GM18511 (cell line): ENCODE results near the gene CT45A9.
"Not testable (repeated sequence)": the region's sequence is repeated elsewhere in the genome, so short reads cannot be mapped to it uniquely, and the experiment has no call there.

Experiments used
- ATAC-seq: cut with Tn5 transposase; IDR thresholded peaks from one replicate; pipeline ENCODE4 v1.9.1; 2021; ENCODE audit warnings: mild to moderate bottlenecking, moderate library complexity; ENCODE audit not compliant: unreplicated experiment

Gene CT45A9

DNA sequence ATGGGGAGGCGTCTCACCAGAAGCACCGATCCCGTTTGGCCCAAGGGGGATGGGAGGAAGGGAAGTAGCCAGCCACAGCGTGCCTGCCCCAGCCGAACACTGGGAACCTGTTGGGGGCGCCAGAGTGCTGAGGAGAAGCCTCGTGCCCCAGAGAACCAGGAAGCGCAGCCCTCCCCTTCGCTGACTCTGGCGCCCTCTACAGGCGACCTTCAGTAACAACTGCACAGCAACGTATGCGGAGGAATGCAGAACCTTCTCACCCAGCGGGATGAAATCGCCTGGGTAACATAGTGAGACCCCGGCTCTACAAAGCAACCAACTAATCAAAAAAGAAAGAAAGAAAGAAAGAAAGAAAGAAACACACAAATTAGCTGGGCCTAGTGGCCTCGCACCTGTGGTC is at the start of gene CT45A9:
TSS of gene CT45A9 (minus strand) at position 101 of the 400 bp plus-strand sequence. CDS start 3,751 bp downstream, outside the sequence.
- ATAC-seq = not testable (repeated sequence)

GRCh38 chrX:135920516-135920915 is 48.9 kb upstream of the CT45A9 start:
- ATAC-seq = not testable (repeated sequence)

DNA sequence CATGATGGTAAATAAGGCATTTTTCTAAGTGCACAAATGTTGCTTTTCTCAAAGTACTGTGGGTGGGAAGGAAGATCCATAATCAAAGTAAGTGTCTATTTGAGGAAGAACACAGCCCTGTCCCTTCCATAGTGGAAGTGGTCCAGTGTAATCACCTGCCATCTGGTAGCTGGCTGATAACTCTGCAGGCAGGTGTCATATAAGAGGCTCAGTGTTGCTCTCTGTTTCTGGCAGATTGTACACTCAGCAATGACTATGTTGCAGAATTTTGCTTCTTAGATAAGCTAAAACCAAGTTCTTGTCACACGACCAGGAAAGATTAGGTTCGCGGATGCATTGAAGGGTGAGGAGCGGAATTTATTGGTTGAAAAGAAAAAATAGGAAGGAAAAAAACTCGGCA is 42.8 kb upstream of the CT45A9 start:
- no peak for ATAC-seq

- ATAC-seq = no peak
Measured at GRCh38 chrX:135910251-135910650, 38.6 kb upstream of the CT45A9 start.

DNA sequence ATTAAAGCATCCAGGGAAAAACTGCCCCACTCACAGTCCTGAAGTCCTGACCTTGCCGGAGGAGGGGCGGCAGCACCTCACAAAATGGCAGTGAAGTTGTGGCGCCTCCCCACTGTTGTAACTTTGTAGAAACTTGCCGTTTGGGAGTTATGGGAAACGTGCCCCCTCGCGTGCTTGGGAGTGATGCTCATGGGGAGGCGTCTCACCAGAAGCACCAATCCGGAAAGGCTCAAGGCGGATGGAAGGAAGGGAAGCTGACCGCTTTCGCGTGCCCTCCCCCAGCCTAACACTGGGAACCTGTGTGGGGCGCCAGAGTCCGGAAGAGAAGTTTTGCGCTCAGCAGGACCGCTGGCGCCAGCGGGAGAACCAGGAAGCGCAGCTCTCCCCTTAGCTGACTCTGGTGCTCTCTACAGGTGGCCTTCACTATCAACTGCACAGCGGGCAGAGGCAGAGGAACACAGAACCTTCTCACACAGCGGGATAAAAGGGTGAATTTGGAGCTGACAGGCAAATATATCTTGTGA is 21.7 kb upstream of the CT45A9 start, which contains the start of the genes CT45A10 and SAGE1:
TSS of gene CT45A10 (minus strand) at position 151 of the 524 bp plus-strand sequence. CDS start 8,100 bp downstream, outside the sequence.
TSS of gene SAGE1 (plus strand) at position 423 of the 524 bp plus-strand sequence. CDS start 2,527 bp downstream, outside the sequence.
- no peak for ATAC-seq

DNA sequence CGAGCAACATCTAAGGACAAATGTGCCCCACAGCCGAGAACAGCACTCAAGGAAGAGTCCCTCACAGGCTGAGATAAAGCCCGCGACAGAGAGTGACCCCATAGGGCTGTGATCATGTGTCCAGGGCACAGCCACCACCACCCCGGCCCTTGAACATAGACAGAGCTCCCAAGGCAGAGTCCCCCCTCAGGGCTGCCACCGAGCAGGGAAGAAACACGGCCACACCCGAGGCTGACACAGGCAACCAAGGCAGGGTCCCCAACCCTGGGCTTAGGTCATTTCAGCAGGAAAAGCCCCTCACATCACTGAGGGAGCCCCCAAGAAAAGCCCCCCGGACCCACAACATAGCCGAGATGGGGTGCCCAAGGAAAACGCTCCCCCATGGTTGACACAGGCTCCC is 21.2 kb upstream of the CT45A9 start:
- no peak for ATAC-seq

- ATAC-seq = no peak
Measured at GRCh38 chrX:135890087-135890585, 18.5 kb upstream of the CT45A9 start.

- ATAC-seq = not testable (repeated sequence)
Measured at GRCh38 chrX:135888976-135889375, 17.4 kb upstream of the CT45A9 start.

DNA sequence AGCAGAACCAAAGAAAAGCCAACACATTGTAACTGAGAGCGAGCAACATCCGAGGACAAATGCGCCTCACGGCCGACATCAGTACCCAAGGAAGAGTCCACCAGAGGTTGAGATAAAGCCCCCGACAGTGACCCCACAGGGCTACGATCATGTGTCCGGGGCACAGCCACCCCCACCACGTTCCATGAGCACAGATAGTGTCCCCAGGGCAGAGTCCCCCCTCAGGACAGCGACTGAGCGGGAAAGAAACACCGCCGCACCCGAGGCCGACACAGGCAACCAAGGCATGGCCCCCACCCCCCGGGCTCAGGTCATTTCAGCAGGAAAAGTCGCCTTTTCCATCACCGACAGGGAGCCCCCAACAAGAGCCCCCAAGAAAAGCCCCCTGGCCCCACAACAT is 16.6 kb upstream of the CT45A9 start:
- ATAC-seq = not testable (repeated sequence)

DNA sequence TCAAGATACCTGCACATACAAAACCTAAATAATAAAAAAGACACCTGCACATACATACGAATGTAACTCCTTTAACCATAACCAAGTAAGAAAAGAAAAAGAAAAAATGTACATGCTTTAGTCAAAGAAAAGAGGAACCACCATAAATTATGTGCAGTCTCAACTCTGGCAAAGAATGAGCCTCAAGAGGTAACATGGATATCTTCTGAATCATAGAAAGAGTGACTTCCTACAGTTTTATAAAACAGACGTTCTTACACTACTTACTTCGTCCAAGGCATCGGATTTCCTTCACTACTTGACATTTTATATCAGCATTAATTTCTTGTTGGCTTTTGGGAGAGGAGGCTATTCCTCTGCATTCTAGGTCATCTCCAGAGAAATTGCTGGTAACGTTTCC is 11.1 kb upstream of the CT45A9 start:
- ATAC-seq = not testable (repeated sequence)

DNA sequence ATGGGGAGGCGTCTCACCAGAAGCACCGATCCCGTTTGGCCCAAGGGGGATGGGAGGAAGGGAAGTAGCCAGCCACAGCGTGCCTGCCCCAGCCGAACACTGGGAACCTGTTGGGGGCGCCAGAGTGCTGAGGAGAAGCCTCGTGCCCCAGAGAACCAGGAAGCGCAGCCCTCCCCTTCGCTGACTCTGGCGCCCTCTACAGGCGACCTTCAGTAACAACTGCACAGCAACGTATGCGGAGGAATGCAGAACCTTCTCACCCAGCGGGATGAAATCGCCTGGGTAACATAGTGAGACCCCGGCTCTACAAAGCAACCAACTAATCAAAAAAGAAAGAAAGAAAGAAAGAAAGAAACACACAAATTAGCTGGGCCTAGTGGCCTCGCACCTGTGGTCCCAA is 17.2 kb downstream of the CT45A9 start, which contains the start of gene CT45A8:
TSS of gene CT45A8 (minus strand) at position 101 of the 400 bp plus-strand sequence. CDS start 3,755 bp downstream, outside the sequence.
- ATAC-seq = not testable (repeated sequence)

- ATAC-seq = not testable (repeated sequence)
Measured at GRCh38 chrX:135837180-135837579, 34.4 kb downstream of the CT45A9 start, which contains the start of gene CT45A7. CT45A7 (minus strand) TSS chrX:135837280; CDS start chrX:135833533, 3,747 bp downstream.

DNA sequence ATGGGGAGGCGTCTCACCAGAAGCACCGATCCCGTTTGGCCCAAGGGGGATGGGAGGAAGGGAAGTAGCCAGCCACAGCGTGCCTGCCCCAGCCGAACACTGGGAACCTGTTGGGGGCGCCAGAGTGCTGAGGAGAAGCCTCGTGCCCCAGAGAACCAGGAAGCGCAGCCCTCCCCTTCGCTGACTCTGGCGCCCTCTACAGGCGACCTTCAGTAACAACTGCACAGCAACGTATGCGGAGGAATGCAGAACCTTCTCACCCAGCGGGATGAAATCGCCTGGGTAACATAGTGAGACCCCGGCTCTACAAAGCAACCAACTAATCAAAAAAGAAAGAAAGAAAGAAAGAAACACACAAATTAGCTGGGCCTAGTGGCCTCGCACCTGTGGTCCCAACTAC is 51.7 kb downstream of the CT45A9 start, which contains the start of gene CT45A2:
TSS of gene CT45A2 (minus strand) at position 101 of the 400 bp plus-strand sequence. CDS start 3,747 bp downstream, outside the sequence.
- not testable (repeated sequence) for ATAC-seq
